HepG2 (cell line): ENCODE results near the gene RAP1A. TPM values are rescaled to one million over a fixed set of nuclear protein-coding genes. Genes with fewer than 3 reads are reported as not detected.
A peak's percentile ranks its signal among the peaks of the same experiment; 100 is the strongest.

Experiments used
- ATAC-seq: fragments of 200-7000 bp; cut with Tn5 transposase; 3 replicates; pipeline ENCODE4 v1.9.1; 2020; ENCODE audit warnings: mild to moderate bottlenecking, moderate library complexity
- BruUV-seq: library from RNA; stranded (reverse); fragments of 400-500 nt; replicated peaks from 2 replicates; lab custom pipeline; 2021; lab: Mats Ljungman, UMichigan
- CTCF ChIA-PET: fragments of 300-600 bp; formaldehyde crosslinking; extraction: SDS; loops from one replicate; lab custom pipeline; 2021; ENCODE audit warnings: low total read pairs, inconsistent platforms, low intra/inter-chr PET ratio; lab: Yijun Ruan, JAX
- POLR2A ChIA-PET: fragments of 350-600 bp; sonication (Branson Sonifier 250); formaldehyde crosslinking; loops from one replicate; lab custom pipeline; 2020; ENCODE audit warnings: antibody characterized with exemption, inconsistent platforms; lab: Yijun Ruan, JAX
- DNase-seq: peaks from one replicate; pipeline ENCODE4 v3.0.0-alpha.2; 2015; ENCODE audit warnings: low spot score
- FAIRE-seq: peaks from 3 replicates; lab custom pipeline; 2011; peaks lifted over from hg19 to GRCh38; lab: Jason Lieb, UNC
- H2AFZ ChIP-seq: one replicate; pipeline ENCODE4 v1.6.1; 2011; ENCODE audit warnings: low read length, inconsistent platforms
- H3K27ac ChIP-seq: fragments of 300-600 bp; 3 replicates; pipeline ENCODE4 v1.8.0; 2011; ENCODE audit warnings: mixed run types, mild to moderate bottlenecking, mixed read lengths, low read length, inconsistent platforms; ENCODE audit not compliant: insufficient read depth; ENCODE audit errors: extremely low read length
- H3K27me3 ChIP-seq, 2 experiments: fragments of 200-600 bp in 1 of 2; 2 replicates in 1 of 2; 3 replicates in 1 of 2; pipeline versions ENCODE4 v1.6.0 to v1.8.0; 2011; ENCODE audit warnings: low read length in 2 of 2, mild to moderate bottlenecking in 2 of 2, moderate library complexity in 2 of 2, inconsistent platforms in 1 of 2; ENCODE audit not compliant: insufficient read depth in 2 of 2, control insufficient read depth in 1 of 2
- H3K36me3 ChIP-seq, 2 experiments: fragments of 200-600 bp in 1 of 2; replicated peaks in 1 of 2; 2 replicates in 1 of 2; 3 replicates in 1 of 2; pipeline versions ENCODE4 v1.5.1 to v1.8.0; 2011; ENCODE audit warnings: low read length in 2 of 2, inconsistent platforms in 1 of 2; ENCODE audit not compliant: insufficient read depth in 2 of 2, control insufficient read depth in 1 of 2
- H3K4me1 ChIP-seq: 2 replicates; pipeline ENCODE4 v1.5.1; 2012; ENCODE audit warnings: low read length, inconsistent platforms; ENCODE audit not compliant: insufficient read depth
- H3K4me2 ChIP-seq: 2 replicates; pipeline ENCODE4 v1.6.0; 2011; ENCODE audit warnings: low read depth, low read length, inconsistent platforms
- H3K4me3 ChIP-seq, 3 experiments: fragments of 200-600 bp in 1 of 3; sonication (generic), shearing (Covaris generic) in 1 of 3; replicated peaks in 1 of 3; 2 replicates each; pipeline ENCODE4 v1.5.1; 2011 to 2016; ENCODE audit warnings: low read length in 3 of 3, inconsistent platforms in 2 of 3, low read depth in 2 of 3, mild to moderate bottlenecking in 2 of 3, control low read depth in 1 of 3, mixed read lengths in 1 of 3; ENCODE audit not compliant: insufficient read depth in 1 of 3
- H3K79me2 ChIP-seq: one replicate; pipeline ENCODE4 v1.6.1; 2011; ENCODE audit warnings: low read length, inconsistent platforms; ENCODE audit not compliant: insufficient read depth
- H3K9ac ChIP-seq: 2 replicates; pipeline ENCODE4 v1.6.0; 2011; ENCODE audit warnings: mild to moderate bottlenecking, low read depth, low read length, inconsistent platforms; ENCODE audit not compliant: insufficient read depth
- H3K9me3 ChIP-seq: 2 replicates; pipeline ENCODE4 v1.5.1; 2012; ENCODE audit warnings: mild to moderate bottlenecking, low read length
- H4K20me1 ChIP-seq: 2 replicates; pipeline ENCODE4 v1.6.0; 2011; ENCODE audit warnings: inconsistent platforms, mild to moderate bottlenecking, low read length, moderate library complexity; ENCODE audit not compliant: insufficient read depth
- BORCS8-MEF2B ChIP-seq: sonication (generic); formaldehyde crosslinking; IDR thresholded peaks from 2 replicates; pipeline ENCODE4 v1.8.0; 2022; ENCODE audit warnings: mild to moderate bottlenecking, missing genetic modification reagents
- FLYWCH1 ChIP-seq: sonication (generic); formaldehyde crosslinking; IDR thresholded peaks from 2 replicates; pipeline ENCODE4 v1.8.1; 2023; ENCODE audit warnings: mild to moderate bottlenecking, missing genetic modification reagents
- RELA ChIP-seq: sonication (generic); formaldehyde crosslinking; IDR thresholded peaks from 2 replicates; pipeline ENCODE4 v1.4.0; 2020; ENCODE audit warnings: missing genetic modification reagents
- TCF12 ChIP-seq, 2 experiments: fragments of 450-650 bp in 1 of 2; sonication (generic) in 1 of 2; formaldehyde crosslinking in 1 of 2; IDR thresholded peaks; 2 replicates each; pipeline versions ENCODE4 v1.6.1 to v1.8.0; 2017 to 2022; ENCODE audit warnings: antibody characterized with exemption in 1 of 2, mild to moderate bottlenecking in 1 of 2, missing genetic modification reagents in 1 of 2, moderate library complexity in 1 of 2
- ZNF263 ChIP-seq: sonication (generic); formaldehyde crosslinking; IDR thresholded peaks from 2 replicates; pipeline ENCODE4 v1.4.0; 2020; ENCODE audit warnings: missing genetic modification reagents
- ZNF768 ChIP-seq: sonication (generic); formaldehyde crosslinking; IDR thresholded peaks from 2 replicates; pipeline ENCODE4 v1.4.0; 2020; ENCODE audit warnings: missing genetic modification reagents
- ZNF775 ChIP-seq: sonication (generic); formaldehyde crosslinking; IDR thresholded peaks from 2 replicates; pipeline ENCODE4 v1.4.0; 2020; ENCODE audit warnings: missing genetic modification reagents, mild to moderate bottlenecking, moderate library complexity, borderline replicate concordance
- WGBS: methylation state at CpG from one replicate; pipeline ENCODE4 v1.1.6; 2017; ENCODE audit warnings: low lambda C conversion rate; 5-methylcytosine and 5-hydroxymethylcytosine counted together
- in situ Hi-C: cut with HindIII; loops from 2 replicates; pipeline ENCODE4 v1.10.0; 2017; ENCODE audit warnings: low pct_unique_long_range_greater_than_20kb; ENCODE audit not compliant: extremely low pct_ligation_motif_present
- intact Hi-C: fragments of 100-400 bp; cut with micrococcal nuclease; formaldehyde crosslinking; loops from one replicate; pipeline ENCODE4 v1.10.0; 2022; ENCODE audit not compliant: unreplicated experiment
- polyA plus RNA-seq, 8 experiments: library from polyadenylated mRNA; depleted of rRNA in 3 of 8; stranded (reverse) in 7 of 8; unstranded in 1 of 8; fragments of >200 nt; fragmentation: Illumina TruSeq in 4 of 8; extraction: Trizol in 4 of 8; gene quantifications; 2 replicates each; pipeline versions ENCODE4 v1.2.1 to v1.2.3, GENCODE V29; 2011 to 2016; ENCODE audit warnings: low read depth in 4 of 8, missing spikeins in 1 of 8, mixed read lengths in 1 of 8; ENCODE audit not compliant: insufficient read depth in 1 of 8
- total RNA-seq, 5 experiments: library from RNA; depleted of rRNA; stranded (reverse); fragments of >200 nt; fragmentation: Illumina TruSeq; extraction: Trizol; gene quantifications; 2 replicates each; pipeline ENCODE4 v1.2.3, GENCODE V29; 2016; ENCODE audit warnings: low read depth in 1 of 5
- TF ChIP-seq, protein P1 (sequence below): sonication (generic); formaldehyde crosslinking; IDR thresholded peaks from 2 replicates; pipeline ENCODE4 v1.4.0; 2020; ENCODE audit warnings: missing genetic modification reagents
- TF ChIP-seq, protein P2 (sequence below): sonication (generic); formaldehyde crosslinking; IDR thresholded peaks from 2 replicates; pipeline ENCODE4 v1.9.0; 2021; ENCODE audit warnings: missing genetic modification reagents, borderline replicate concordance

The RAP1A gene
- total and polyA plus RNA-seq, 2 of the 13 experiments (the other 11 are each of a cell fraction or from before 2014, with no cell fraction given) = 19.0 to 20.7 TPM

DNA sequence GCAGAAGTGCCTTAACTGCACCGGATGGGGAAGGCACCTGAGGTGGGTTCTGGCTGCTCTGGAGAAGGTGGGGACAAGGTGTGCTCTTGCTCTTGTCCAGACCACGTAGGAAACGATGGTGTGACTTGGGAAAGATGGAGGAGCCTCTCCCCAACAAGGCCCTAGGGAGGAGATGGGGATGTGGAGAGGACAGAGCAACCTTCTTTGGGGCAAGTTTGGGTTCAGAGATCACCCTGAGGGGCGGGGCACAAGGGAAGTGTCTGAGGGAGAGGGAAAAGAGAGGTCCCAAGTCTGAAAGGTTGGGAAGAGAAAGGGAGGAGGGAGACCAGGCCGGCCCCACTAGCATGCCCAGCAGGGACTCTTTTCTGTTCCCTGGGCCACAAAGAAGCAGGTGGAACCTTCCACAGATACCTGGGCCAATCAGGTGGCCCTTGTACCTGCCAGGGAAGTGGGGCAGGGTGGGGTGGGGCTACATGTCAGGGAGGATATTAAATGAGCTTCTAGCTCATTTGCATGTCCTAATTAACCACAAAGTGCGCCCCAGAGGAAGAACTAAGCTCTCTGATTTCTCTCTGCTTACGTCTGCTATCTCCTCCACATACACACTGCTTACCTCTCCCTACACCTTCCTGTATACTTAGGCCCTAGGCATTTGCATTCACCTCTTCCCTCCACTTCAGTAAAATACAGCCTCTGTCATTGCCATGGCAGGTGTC is 103.7 kb downstream of the RAP1A start:
- Histone ChIP-seq H3K4me2 (peak overlapping the region; percentile 9; the same call in 1 of the 2 replicates), H3K27me3 (no peaks in the 10 kb centered on the region), H3K4me3 (no peak overlapping the region), H3K9ac (no peak overlapping the region), H3K36me3 (0 out of 5 replicates have a peak, but pooled peaks cover 0 to 2% of the 10 kb centered on the region in 2 experiments), H3K9me3 (no peaks in the 10 kb centered on the region), H4K20me1 (no peaks in the 10 kb centered on the region), H3K4me1 (peaks cover 60% of the 10 kb centered on the region), H3K79me2 (no peaks in the 10 kb centered on the region), H3K27ac (no peak overlapping the region), H2AFZ (no peak overlapping the region)
- FAIRE-seq (no peak), ATAC-seq (no peak), DNase-seq (no peak)
- no TSS peak for BruUV-seq
- in situ Hi-C loops (loop anchor here (5.0 kb wide), 1 partner anchor 34 kb away; the partner anchor contains the start of gene DDX20), intact Hi-C loops (no loop called here)
- 52% methylated on average over 7 of the region's 7 CpGs for WGBS
- ChIA-PET CTCF (no interaction called here), POLR2A (no interaction called here)
- no peak for TF ChIP-seq RELA (CRISPR knock-in tag)
- peak; percentile 69 for TF ChIP-seq ZNF263 (CRISPR knock-in tag)
- TF ChIP-seq TCF12 (IDR thresholded peaks at IDR 0.05) = no peak
- TF ChIP-seq TCF12 (CRISPR knock-in tag; IDR thresholded peaks at IDR 0.05) = no peak
- TF ChIP-seq ZNF775 (CRISPR knock-in tag) = no peak

DNA sequence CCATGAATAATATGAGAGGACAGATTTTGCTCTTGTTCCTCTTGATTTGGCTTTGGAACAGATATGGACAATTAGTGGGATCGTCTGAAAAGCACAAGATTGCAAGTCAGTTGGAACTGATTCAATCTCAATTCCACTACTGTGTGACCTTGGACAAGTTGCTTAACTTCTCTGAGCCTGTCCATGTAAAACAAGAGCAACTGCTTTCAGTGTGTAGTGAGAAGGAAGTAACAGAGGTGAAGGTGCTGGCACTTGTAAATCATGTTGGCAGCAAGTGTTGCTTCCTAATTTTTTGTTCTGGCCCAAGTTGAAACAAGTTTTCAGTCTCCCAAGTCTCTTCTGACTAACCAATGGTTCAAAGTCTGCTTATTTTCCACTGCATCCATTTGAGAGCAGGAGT is 104.3 kb downstream of the RAP1A start:
- Histone ChIP-seq H3K9me3 (no peaks in the 10 kb centered on the region), H3K4me3 (no peak overlapping the region), H3K27me3 (no peaks in the 10 kb centered on the region), H3K4me1 (peaks cover 60% of the 10 kb centered on the region), H2AFZ (no peak overlapping the region), H3K36me3 (0 out of 5 replicates have a peak, but pooled peaks cover 0 to 2% of the 10 kb centered on the region in 2 experiments), H4K20me1 (no peaks in the 10 kb centered on the region), H3K9ac (no peak overlapping the region), H3K27ac (no peak overlapping the region), H3K79me2 (no peaks in the 10 kb centered on the region), H3K4me2 (no peak overlapping the region)
- ATAC-seq (no peak), FAIRE-seq (no peak), DNase-seq (no peak)
- BruUV-seq = TSS peak; percentile 47
- CTCF ChIA-PET = no interaction called here
- intact Hi-C loops (no loop called here), in situ Hi-C loops (loop anchor here (5.0 kb wide), 1 partner anchor 33 kb away; the partner anchor contains the start of gene DDX20)
- TF ChIP-seq FLYWCH1 (CRISPR knock-in tag) = no peak
- peak; percentile 88; the same call in 1 of the 2 replicates for TF ChIP-seq ZNF768 (CRISPR knock-in tag)
- TF ChIP-seq, protein P1, sequence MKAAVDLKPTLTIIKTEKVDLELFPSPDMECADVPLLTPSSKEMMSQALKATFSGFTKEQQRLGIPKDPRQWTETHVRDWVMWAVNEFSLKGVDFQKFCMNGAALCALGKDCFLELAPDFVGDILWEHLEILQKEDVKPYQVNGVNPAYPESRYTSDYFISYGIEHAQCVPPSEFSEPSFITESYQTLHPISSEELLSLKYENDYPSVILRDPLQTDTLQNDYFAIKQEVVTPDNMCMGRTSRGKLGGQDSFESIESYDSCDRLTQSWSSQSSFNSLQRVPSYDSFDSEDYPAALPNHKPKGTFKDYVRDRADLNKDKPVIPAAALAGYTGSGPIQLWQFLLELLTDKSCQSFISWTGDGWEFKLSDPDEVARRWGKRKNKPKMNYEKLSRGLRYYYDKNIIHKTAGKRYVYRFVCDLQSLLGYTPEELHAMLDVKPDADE (CRISPR knock-in tag) = no peak
- no peak for TF ChIP-seq BORCS8-MEF2B (CRISPR knock-in tag)
- TF ChIP-seq, protein P2, sequence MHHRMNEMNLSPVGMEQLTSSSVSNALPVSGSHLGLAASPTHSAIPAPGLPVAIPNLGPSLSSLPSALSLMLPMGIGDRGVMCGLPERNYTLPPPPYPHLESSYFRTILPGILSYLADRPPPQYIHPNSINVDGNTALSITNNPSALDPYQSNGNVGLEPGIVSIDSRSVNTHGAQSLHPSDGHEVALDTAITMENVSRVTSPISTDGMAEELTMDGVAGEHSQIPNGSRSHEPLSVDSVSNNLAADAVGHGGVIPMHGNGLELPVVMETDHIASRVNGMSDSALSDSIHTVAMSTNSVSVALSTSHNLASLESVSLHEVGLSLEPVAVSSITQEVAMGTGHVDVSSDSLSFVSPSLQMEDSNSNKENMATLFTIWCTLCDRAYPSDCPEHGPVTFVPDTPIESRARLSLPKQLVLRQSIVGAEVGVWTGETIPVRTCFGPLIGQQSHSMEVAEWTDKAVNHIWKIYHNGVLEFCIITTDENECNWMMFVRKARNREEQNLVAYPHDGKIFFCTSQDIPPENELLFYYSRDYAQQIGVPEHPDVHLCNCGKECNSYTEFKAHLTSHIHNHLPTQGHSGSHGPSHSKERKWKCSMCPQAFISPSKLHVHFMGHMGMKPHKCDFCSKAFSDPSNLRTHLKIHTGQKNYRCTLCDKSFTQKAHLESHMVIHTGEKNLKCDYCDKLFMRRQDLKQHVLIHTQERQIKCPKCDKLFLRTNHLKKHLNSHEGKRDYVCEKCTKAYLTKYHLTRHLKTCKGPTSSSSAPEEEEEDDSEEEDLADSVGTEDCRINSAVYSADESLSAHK (CRISPR knock-in tag) = no peak
- POLR2A ChIA-PET = no interaction called here
- WGBS = 29% methylated on average over 1 of the region's 1 CpG
